Adrenal gland (tissue), 12 donors: ENCODE measurements around the gene PLPP7. TPM values are rescaled to one million over a fixed set of nuclear protein-coding genes. Genes with fewer than 3 reads are reported as not detected.

Experiments used
- DNase-seq, 7 donors: peaks; one replicate each; pipeline ENCODE4 v3.0.0-alpha.2; 2019 to 2020
- H3K27ac ChIP-seq, 5 donors: fragments of 200-600 bp; sonication (generic) in 4 of 5; 1 replicate in 3 of 5; 2 replicates in 2 of 5; pipeline versions ENCODE4 v1.5.1 to v1.8.0; 2016 to 2020; ENCODE audit warnings: mild to moderate bottlenecking in 1 of 5
- H3K27me3 ChIP-seq: fragments of 200-600 bp; 2 replicates; pipeline ENCODE4 v1.8.0; 2021
- H3K36me3 ChIP-seq, 2 donors: fragments of 200-600 bp; replicated peaks in 1 of 2; 1 replicate in 1 of 2; 2 replicates in 1 of 2; pipeline versions ENCODE4 v1.5.1 to v1.8.0; 2018 to 2022
- H3K4me1 ChIP-seq, 2 donors: fragments of 200-600 bp; replicated peaks in 1 of 2; 1 replicate in 1 of 2; 2 replicates in 1 of 2; pipeline versions ENCODE4 v1.5.1 to v1.8.0; 2018 to 2021
- H3K4me3 ChIP-seq, 4 donors: fragments of 200-600 bp; sonication (generic) in 3 of 4; one replicate each; pipeline ENCODE4 v1.5.1; 2016 to 2018
- H3K9me3 ChIP-seq, 3 donors: fragments of 200-600 bp; sonication (generic) in 1 of 3; replicated peaks in 1 of 3; 1 replicate in 2 of 3; 2 replicates in 1 of 3; pipeline versions ENCODE4 v1.5.1 to v1.8.0; 2016 to 2021
- POLR2A ChIP-seq, 2 donors: fragments of 450-650 bp; IDR thresholded peaks; one replicate each; pipeline ENCODE4 v1.6.1; 2017; ENCODE audit warnings: antibody characterized with exemption in 2 of 2, mild to moderate bottlenecking in 2 of 2, moderate library complexity in 1 of 2
- WGBS, 4 donors: extraction: QIAGEN DNeasy Blood & Tissue Kit in 2 of 4; methylation state at CpG; one replicate each; pipeline versions ENCODE4 v1.1.5 to v1.1.7; 2013 to 2017; 5-methylcytosine and 5-hydroxymethylcytosine counted together
- intact Hi-C, 2 donors: fragments of 100-400 bp; cut with DNase I; formaldehyde crosslinking; loops; one replicate each; pipeline versions ENCODE4 v1.14.1 to v1.15.0; 2022 to 2023
- polyA plus RNA-seq, 3 donors: library from polyadenylated mRNA; stranded (reverse); fragments of 200-250 nt in 2 of 3; fragments of 350-450 nt in 1 of 3; fragmentation: Illumina TruSeq in 1 of 3; extraction: RNeasy Lipid Tissue Mini Kit (QIAGEN cat#74804) in 1 of 3; gene quantifications; one replicate each; pipeline ENCODE4 v1.2.3, GENCODE V29; 2013 to 2014
- total RNA-seq, 9 donors: library from RNA; depleted of rRNA in 4 of 9; stranded (reverse); fragments of >200 nt in 4 of 9; fragments of 120-200 nt in 1 of 9; fragmentation: NEBNext Ultra II Directional in 1 of 9; extraction: Animal tissue kit (Norgen Biotek cat#: 25700) in 1 of 9; gene quantifications; one replicate each; pipeline versions ENCODE4 v1.1.0 to v1.2.4, GENCODE V29; 2013 to 2023
- TF ChIP-seq, protein P1 (sequence below), 6 experiments: fragments of 450-650 bp in 4 of 6; fragments of 200-600 bp in 2 of 6; sonication (generic) in 1 of 6; IDR thresholded peaks; 1 replicate in 5 of 6; 2 replicates in 1 of 6; pipeline versions ENCODE4 v1.5.1 to v1.8.0; 2016 to 2021; ENCODE audit warnings: antibody characterized with exemption in 6 of 6, mild to moderate bottlenecking in 2 of 6, moderate library complexity in 1 of 6
- donor health status: healthy with polysubstance abuse.
- donor health status: Bipolar disorder and iron deficiency.
- donor health status: DM: yes; HTN: yes; CAD: no.
- donor health status: DM: no; HTN: no; CAD: no.
- donor health status: DM: no; HTN: no; CAD: no.
- donor health status: DM: yes; HTN: yes; CAD: no.

Gene PLPP7
- total and polyA plus RNA-seq, 12 donors, result 4.8 to 31.4 (median 16.5) TPM

DNA sequence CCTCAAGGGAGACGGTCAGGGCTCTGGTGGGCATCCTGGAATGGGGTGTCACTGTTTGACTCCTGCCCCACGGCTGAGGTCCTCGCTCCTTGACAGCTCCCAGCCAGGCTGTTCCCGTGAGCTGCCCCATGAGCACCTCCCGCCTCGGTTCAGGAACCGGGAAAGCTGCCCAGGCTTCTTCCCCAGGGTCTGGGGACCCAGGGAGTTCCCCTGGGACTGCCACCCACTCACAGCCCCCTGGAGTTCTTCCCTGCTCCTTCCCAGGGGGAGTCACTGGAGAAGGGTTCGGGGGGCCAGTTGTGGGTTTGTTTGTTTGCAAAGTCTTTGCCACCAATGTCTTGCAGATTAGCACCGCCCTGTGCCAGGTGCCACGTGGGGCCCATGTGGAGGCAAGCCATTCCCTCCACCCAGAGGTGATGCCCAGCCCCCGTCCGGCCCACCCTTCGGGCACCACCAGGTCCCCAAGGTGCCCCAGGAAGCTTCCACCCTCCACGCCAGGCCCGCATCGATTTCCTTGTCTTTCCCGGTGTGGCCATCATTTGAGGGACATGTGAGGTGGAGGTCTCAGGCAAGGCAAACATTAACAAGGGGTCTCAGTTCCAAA, 1.3 kb downstream of the PLPP7 start:
- no peak for DNase-seq
- Histone ChIP-seq H3K36me3 (no peaks in the 10 kb centered on the region), H3K4me1 (peaks cover 6 to 13% of the 10 kb centered on the region in 2 donors), H3K27me3 (no peaks in the 10 kb centered on the region), H3K27ac (no peak overlapping the region), H3K9me3 (no peaks in the 10 kb centered on the region), H3K4me3 (peak overlapping the region in 1 of 4 donors; percentile 61)
- intact Hi-C loops, result no loop called here
- TF ChIP-seq, protein P1, sequence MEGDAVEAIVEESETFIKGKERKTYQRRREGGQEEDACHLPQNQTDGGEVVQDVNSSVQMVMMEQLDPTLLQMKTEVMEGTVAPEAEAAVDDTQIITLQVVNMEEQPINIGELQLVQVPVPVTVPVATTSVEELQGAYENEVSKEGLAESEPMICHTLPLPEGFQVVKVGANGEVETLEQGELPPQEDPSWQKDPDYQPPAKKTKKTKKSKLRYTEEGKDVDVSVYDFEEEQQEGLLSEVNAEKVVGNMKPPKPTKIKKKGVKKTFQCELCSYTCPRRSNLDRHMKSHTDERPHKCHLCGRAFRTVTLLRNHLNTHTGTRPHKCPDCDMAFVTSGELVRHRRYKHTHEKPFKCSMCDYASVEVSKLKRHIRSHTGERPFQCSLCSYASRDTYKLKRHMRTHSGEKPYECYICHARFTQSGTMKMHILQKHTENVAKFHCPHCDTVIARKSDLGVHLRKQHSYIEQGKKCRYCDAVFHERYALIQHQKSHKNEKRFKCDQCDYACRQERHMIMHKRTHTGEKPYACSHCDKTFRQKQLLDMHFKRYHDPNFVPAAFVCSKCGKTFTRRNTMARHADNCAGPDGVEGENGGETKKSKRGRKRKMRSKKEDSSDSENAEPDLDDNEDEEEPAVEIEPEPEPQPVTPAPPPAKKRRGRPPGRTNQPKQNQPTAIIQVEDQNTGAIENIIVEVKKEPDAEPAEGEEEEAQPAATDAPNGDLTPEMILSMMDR (IDR thresholded peaks at IDR 0.05), result no peak
- TF ChIP-seq POLR2A (IDR thresholded peaks at IDR 0.05), result no peak
- 84 to 88% (median 86%) methylated on average over 9 to 17 of the region's 17 CpGs for WGBS, 4 donors

GRCh38 chr9:131291795-131292315, 2.3 kb downstream of the PLPP7 start:
- WGBS, 4 donors, result 84 to 90% (median 87%) methylated on average over 7 of the region's 7 CpGs
- intact Hi-C loops, result no loop called here
- Histone ChIP-seq H3K4me3 (no peak overlapping the region), H3K9me3 (no peaks in the 10 kb centered on the region), H3K27ac (no peak overlapping the region), H3K36me3 (no peaks in the 10 kb centered on the region), H3K4me1 (peaks cover 6 to 13% of the 10 kb centered on the region in 2 donors), H3K27me3 (no peaks in the 10 kb centered on the region)
- TF ChIP-seq POLR2A (IDR thresholded peaks at IDR 0.05), result no peak
- TF ChIP-seq, protein P1 (IDR thresholded peaks at IDR 0.05), result no peak
- no peak for DNase-seq

DNA sequence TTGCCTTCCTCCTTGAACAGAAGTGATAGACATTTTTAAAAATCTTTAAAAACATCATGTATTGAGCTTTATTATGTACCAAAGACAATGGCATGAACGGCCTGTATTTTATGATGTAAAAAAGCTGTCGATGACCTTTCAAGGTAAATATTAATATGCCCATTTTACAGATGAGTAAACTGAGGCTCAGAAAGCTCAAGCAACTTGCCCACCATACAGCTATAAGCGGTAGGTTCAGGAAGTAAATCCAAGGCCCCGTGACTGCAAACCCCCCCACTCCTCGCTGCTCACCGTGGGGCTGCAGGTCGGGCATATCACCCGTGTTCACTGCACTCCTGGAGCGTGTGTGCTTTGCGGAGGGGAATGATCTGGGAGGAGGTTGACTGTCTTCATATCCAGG, 3.4 kb downstream of the PLPP7 start:
- 93 to 100% (median 93%) methylated on average over 3 to 10 of the region's 10 CpGs for WGBS, 4 donors
- H3K36me3 ChIP-seq, result no peaks in the 10 kb centered on the region
- DNase-seq, result no peak
- H3K27ac ChIP-seq, result no peak overlapping the region
- H3K9me3 ChIP-seq, result no peaks in the 10 kb centered on the region
- intact Hi-C loops, result no loop called here
- peaks cover 6 to 13% of the 10 kb centered on the region in 2 donors for H3K4me1 ChIP-seq
- TF ChIP-seq, protein P1 (IDR thresholded peaks at IDR 0.05), result no peak
- no peak for TF ChIP-seq POLR2A (IDR thresholded peaks at IDR 0.05)
- no peak overlapping the region for H3K4me3 ChIP-seq
- no peaks in the 10 kb centered on the region for H3K27me3 ChIP-seq

DNA sequence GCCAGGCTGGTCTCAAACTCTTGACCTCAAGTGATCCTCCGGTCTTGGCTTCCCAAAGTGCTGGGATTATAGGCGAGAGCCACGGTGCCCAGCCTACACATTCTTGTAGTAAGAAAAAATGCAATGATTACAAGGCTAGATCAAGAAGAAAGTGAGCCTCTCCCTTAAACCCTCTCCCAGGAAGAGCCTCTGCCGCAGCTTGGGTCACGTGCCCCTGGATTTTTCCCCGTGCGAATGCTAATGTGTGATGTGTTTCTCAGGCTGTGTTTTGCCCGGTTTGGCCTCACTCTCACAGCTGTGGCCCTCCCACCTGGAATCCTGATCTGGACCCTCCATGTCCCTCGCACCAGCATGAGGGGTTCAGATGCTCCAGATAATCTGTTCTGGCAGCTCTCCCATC, 6.9 kb downstream of the PLPP7 start:
- no peaks in the 10 kb centered on the region for H3K4me1 ChIP-seq
- intact Hi-C loops, result no loop called here
- no peaks in the 10 kb centered on the region for H3K36me3 ChIP-seq

More for the DNA sequence above, 6.9 kb downstream of the PLPP7 start:
- Histone ChIP-seq H3K27ac (no peak overlapping the region), H3K9me3 (no peaks in the 10 kb centered on the region), H3K27me3 (no peaks in the 10 kb centered on the region), H3K4me3 (no peak overlapping the region)
- DNase-seq, result no peak
- TF ChIP-seq, protein P1 (IDR thresholded peaks at IDR 0.05), result no peak
- no peak for TF ChIP-seq POLR2A (IDR thresholded peaks at IDR 0.05)
- WGBS, 4 donors, result 86 to 93% (median 88%) methylated on average over 8 to 9 of the region's 9 CpGs
